Non-pigmented ciliary epithelial cell (primary cell): ENCODE results near the gene MAP3K4.

ENCODE experiments used
- DNase-seq: peaks from one replicate; pipeline ENCODE4 v3.0.0-alpha.2; 2010; ENCODE audit warnings: low read depth

The MAP3K4 gene

GRCh38 chr6:161041274-161041673 is 49.7 kb downstream of the MAP3K4 start:
- DNase-seq, result no peak

- no peak for DNase-seq
Measured at GRCh38 chr6:161044335-161044734, 52.8 kb downstream of the MAP3K4 start.

DNA sequence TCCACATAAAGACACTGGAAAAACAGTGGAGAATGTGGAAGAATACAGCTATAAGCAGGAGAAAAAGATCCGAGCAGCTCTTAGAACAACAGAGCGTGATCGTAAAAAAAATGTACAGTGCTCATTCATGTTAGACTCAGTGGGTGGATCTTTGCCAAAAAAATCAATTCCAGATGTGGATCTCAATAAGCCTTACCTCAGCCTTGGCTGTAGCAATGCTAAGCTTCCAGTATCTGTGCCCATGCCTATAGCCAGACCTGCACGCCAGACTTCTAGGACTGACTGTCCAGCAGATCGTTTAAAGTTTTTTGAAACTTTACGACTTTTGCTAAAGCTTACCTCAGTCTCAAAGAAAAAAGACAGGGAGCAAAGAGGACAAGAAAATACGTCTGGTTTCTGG is 57.1 kb downstream of the MAP3K4 start:
- peak; percentile 44 for DNase-seq

DNA sequence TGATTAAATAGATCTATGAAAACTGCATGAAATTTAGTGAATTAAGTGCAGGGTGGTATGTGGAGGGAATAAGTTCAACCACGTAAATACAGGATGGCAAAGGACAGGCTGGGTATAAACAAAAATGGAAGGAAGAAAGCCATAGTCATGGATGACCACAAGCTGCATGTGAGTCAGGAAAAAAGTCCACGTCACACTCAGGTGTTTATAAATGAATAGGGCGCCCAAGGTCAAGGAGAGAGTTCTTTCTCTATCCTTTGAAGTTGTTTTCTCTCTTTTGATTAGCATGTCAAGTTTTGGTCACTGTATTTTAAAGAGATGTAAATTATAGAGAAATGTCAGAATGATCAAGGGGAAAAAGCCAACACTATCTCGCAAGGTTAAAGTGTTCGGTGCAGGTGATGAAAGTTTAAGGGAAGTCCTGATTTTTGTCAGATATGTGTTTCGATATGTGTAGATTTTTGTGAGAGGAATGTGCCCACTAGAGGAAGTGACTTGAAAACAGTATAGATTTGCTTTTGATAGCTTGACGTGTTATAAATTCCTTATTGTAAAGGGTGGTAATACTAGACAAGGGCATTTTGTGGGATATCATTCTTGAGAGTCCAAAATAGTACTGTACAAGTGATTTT is 58.7 kb downstream of the MAP3K4 start:
- no peak for DNase-seq

GRCh38 chr6:161053103-161053502 is 61.5 kb downstream of the MAP3K4 start:
- no peak for DNase-seq

DNA sequence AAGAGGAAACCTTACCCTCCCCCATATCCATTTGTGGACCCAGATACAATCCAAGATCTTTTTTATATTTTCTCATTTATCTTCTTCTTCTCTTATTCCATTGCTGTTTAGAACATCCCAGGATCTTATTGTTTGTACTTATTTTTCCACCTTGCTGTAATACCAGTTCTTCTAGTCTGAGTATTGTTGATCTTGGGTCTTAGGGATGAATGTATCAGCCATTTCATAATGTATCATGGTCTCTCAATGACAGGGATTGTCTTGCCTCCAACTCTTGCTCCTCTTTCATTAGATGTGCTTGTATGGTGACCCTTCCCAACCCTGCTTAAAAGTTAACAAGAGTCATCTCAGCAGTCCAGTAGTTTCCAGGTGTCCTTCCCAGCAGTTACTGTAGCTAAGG is 63.3 kb downstream of the MAP3K4 start:
- DNase-seq, result no peak

- no peak for DNase-seq
Measured at GRCh38 chr6:161056451-161056850, 64.9 kb downstream of the MAP3K4 start.

GRCh38 chr6:161057103-161058091 is 65.8 kb downstream of the MAP3K4 start:
- no peak for DNase-seq

DNA sequence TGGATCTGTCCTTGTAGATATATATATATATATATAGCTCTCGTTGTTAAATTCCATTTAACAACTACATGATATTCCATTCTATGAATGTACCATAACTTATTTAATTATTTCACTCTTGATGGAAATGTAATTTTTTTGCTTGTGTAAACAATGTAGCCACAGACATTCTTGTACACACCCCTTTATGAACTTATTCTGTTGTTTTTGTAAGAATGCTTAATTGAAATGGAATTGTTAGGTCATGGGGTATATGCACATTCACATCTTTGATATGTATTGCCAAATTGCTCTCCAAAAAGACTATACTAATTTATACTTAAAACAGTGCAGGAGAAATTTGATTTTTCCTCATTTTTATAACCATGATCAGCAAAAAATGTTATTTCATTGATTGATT is 67.2 kb downstream of the MAP3K4 start:
- no peak for DNase-seq

GRCh38 chr6:161061576-161061975 is 70.0 kb downstream of the MAP3K4 start:
- DNase-seq, result no peak

DNA sequence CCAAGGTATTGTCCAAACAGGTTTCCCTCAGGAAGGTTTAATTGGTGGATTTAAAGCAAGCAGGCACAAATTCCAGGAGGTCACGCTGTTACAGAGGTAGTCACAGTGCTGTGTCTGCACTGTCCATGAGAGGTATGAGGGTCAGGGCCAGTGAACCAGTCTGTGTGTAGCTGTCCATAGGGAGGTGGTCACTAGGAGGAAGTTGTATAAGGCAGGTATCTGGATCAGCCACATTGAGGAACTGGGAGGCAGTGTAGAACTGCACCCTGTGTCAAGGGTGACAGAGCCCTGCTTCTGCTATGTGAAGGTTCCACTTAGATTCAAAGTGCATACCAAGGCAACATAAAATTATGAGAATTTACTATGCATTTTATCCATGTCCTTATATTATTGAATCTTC is 73.3 kb downstream of the MAP3K4 start:
- no peak for DNase-seq

DNA sequence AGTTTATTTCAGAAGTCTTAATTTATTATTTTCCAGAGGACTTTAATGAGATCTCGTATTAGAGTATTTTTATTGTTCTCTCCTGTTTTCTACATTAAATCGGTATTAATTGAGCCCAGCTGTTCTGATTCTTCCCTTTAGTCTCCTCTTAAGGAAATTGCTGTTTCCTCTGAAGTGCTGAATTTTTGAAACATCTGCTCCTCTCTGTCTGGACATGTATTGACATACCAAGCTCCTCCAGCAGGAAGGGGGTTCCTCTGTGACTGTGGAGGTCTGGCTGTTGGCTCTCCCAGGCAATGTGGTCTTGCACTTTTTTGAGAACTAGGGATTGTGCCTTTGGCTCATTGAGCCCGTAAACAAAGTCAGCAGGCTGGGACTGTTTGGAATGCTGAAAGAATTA is 74.9 kb downstream of the MAP3K4 start:
- DNase-seq, result no peak

- DNase-seq, result no peak
Measured at GRCh38 chr6:161067749-161068148, 76.2 kb downstream of the MAP3K4 start.

GRCh38 chr6:161068321-161068741 is 76.8 kb downstream of the MAP3K4 start:
- no peak for DNase-seq

GRCh38 chr6:161073930-161074329 is 82.4 kb downstream of the MAP3K4 start:
- DNase-seq, result no peak

- no peak for DNase-seq
Measured at GRCh38 chr6:161074496-161075121, 83.0 kb downstream of the MAP3K4 start.

- DNase-seq, result no peak
Measured at GRCh38 chr6:161076181-161076677, 84.7 kb downstream of the MAP3K4 start.

DNA sequence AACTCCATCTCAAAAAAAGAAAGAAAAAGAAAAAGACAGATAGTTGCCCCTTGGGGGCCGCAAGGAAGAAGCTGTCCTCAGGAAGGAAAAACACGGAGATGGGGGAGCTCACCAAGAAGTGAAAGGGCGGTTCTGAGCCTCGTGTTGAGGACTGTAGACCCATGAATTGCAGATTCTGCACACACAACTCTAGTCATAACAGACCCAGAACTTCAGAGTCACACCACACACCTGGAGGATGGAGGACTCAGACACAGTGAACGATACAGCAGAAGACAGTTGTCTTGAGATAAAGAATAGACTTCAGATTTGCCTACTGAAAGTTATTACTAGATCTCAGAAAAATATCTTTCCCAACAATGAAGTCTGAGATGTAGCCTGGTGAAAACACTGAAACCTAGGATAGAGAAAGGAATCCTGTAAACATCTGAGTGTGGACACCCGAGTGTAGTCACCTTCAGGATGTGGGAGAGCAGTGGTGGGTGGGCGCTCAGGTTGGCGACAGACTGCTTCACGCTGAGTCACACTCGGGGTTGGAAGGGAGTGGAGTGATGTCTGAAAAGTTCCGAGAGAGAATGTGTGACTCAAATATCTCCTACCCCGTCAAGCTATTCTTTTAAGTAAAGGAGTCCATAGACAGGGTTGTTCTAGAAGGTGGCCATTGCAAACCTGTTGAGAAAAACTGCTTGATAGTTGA is 88.1 kb downstream of the MAP3K4 start:
- peak; percentile 76 for DNase-seq

- no peak for DNase-seq
Measured at GRCh38 chr6:161080263-161080970, 88.8 kb downstream of the MAP3K4 start.

DNA sequence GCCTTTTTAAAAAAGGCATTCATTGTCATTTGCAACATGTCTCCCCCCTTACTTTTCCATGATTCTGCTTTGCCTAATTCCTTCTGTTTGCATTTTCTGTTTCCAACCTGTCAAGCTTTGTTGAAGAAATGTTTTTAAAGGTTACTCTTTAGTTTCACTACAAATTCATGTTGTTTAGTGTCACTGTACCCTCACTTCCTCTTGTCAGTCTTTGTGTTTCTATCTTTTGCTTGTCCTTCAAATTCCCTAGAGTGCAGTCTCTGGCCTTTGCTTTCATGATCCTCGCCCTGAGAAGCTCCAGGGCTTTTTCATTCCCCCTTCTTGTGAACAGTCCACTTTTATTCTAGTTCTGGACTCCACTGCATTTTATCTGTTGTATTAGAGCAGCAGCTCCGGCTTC is 90.6 kb downstream of the MAP3K4 start:
- no peak for DNase-seq

DNA sequence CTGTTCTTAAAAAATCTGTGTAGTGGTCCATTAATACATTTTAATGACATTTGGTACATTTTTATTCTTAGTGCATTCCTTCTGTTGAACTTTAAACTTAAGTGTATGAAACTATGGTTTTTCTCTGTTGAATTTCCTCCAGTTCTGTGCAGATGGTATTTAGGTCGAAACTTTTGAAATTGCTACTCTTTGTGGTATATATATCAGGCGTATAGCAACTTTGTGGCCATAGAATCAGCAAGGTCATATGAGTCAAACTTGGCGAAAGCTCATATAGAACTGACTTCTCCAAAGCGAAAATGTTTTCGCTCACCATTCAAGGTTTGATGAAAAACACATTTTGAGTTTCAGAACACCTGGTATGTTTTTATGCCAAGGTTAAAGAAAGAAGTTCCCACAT is 93.7 kb downstream of the MAP3K4 start:
- DNase-seq, result no peak
